ENCODE data around the gene SYF2.
A peak's percentile ranks its signal among the peaks of the same experiment; 100 is the strongest.

The SYF2 gene

GRCh38 chr1:25253911-25254310 lies 21.6 kb upstream of the SYF2 start:
- H3K36me3 ChIP-seq (replicated peaks) = no peaks in the 10 kb centered on the region
- no peak overlapping the region for H3K4me3 ChIP-seq (ENCODE audit: low read depth, low read length)
- in situ Hi-C loops (cut with HindIII; ENCODE audit: low pct_ligation_motif_present, low sequenced_read_pairs) = no loop called here
- TF ChIP-seq CTCF (IDR thresholded peaks at IDR 0.05; ENCODE audit: low read depth, low read length, missing control alignments) = no peak
- no peak overlapping the region for H3K27ac ChIP-seq
- H3K27me3 ChIP-seq (replicated peaks) = no peaks in the 10 kb centered on the region
- DNase-seq = peak; percentile 31

GRCh38 chr1:25247829-25248754 lies 15.8 kb upstream of the SYF2 start:
- peak overlapping the region; percentile 98 for H3K27ac ChIP-seq
- H3K27me3 ChIP-seq (replicated peaks) = no peaks in the 10 kb centered on the region
- TF ChIP-seq CTCF (IDR thresholded peaks at IDR 0.05; ENCODE audit: low read depth, low read length, missing control alignments) = peak; percentile 21
- no peak for DNase-seq
- peaks cover 35% of the 10 kb centered on the region for H3K36me3 ChIP-seq (replicated peaks)
- H3K4me3 ChIP-seq (ENCODE audit: low read depth, low read length) = peak overlapping the region; percentile 100
- in situ Hi-C loops (cut with HindIII; ENCODE audit: low pct_ligation_motif_present, low sequenced_read_pairs) = no loop called here

DNA sequence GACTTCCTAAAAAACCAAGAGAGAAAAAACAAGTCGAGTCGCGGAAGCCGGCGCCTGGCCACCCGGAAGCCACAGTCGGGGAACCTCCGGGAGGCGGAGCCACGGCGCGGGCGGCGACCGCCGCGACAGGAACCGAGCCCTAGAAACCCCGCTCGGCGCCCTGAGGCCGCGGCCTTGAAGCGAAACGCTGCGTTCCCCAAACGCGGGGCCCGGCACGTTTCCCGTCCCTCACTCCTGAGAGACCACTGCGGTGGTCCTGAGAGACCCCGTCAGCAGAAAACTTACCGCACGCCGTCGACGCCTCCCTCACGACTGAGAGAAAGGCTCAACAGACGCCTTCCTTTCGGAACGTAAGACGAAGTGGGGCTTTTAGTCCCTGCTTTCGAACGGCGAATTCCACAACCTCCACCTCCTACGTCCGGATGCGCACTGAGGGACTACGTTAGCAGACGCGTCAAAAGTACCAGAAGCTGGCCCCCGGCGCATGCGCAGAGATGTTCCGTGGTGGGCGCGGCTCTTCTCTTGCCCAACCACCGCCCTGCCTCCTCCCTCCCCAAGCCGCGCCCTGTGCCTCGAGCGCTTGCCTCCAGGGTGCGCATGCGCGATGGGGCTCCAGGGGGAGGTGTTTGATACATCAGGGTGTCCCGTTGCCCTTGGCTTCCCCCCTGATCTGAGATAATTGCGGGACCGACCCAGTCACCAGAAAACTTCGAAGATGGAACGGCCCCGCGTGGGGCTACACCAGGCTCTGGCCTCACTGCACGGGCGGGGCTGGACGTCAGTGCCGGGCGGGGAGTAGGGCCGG lies 14.9 kb upstream of the SYF2 start, which contains the start of gene RSRP1:
Gene RSRP1, minus strand, starts transcription at position 431 of the 805 bp plus-strand sequence. CDS start 491 bp downstream, outside the sequence.
- peaks cover 44% of the 10 kb centered on the region for H3K36me3 ChIP-seq (replicated peaks)
- in situ Hi-C loops (cut with HindIII; ENCODE audit: low pct_ligation_motif_present, low sequenced_read_pairs) = no loop called here
- H3K27ac ChIP-seq = peak within 1 kb of the TSS; percentile 98
- no peak for TF ChIP-seq CTCF (IDR thresholded peaks at IDR 0.05; ENCODE audit: low read depth, low read length, missing control alignments)
- H3K27me3 ChIP-seq (replicated peaks) = no peaks in the 10 kb centered on the region
- DNase-seq = peak; percentile 98
- peak within 1 kb of the TSS; percentile 100 for H3K4me3 ChIP-seq (ENCODE audit: low read depth, low read length)

- DNase-seq = no peak
- Histone ChIP-seq H3K36me3 (replicated peaks) (peaks cover 50% of the 10 kb centered on the region), H3K4me3 (ENCODE audit: low read depth, low read length) (peak overlapping the region; percentile 100), H3K27me3 (replicated peaks) (no peaks in the 10 kb centered on the region), H3K27ac (peak overlapping the region; percentile 98)
- TF ChIP-seq CTCF (IDR thresholded peaks at IDR 0.05; ENCODE audit: low read depth, low read length, missing control alignments) = no peak
- in situ Hi-C loops (cut with HindIII; ENCODE audit: low pct_ligation_motif_present, low sequenced_read_pairs) = no loop called here
These were observed 14.3 kb upstream of the SYF2 start for GRCh38 chr1:25246600-25247023.

- H3K4me3 ChIP-seq (ENCODE audit: low read depth, low read length) = peak overlapping the region; percentile 100
- DNase-seq = no peak
- no peaks in the 10 kb centered on the region for H3K27me3 ChIP-seq (replicated peaks)
- peaks cover 55% of the 10 kb centered on the region for H3K36me3 ChIP-seq (replicated peaks)
- in situ Hi-C loops (cut with HindIII; ENCODE audit: low pct_ligation_motif_present, low sequenced_read_pairs) = no loop called here
- TF ChIP-seq CTCF (IDR thresholded peaks at IDR 0.05; ENCODE audit: low read depth, low read length, missing control alignments) = no peak
- peak overlapping the region; percentile 98 for H3K27ac ChIP-seq
These were observed 13.7 kb upstream of the SYF2 start for GRCh38 chr1:25245809-25246599.
